Measurements from ENCODE around the gene KLHL2. TPM values are rescaled to one million over a fixed set of nuclear protein-coding genes. Genes with fewer than 3 reads are reported as not detected.
"Not testable (repeated sequence)": the region's sequence is repeated elsewhere in the genome, so short reads cannot be mapped to it uniquely, and the experiment has no call there.

Gene KLHL2
- total RNA-seq, 1 experiment from 2014 or later = 21.1 TPM

GRCh38 chr4:165328708-165329107, 121.3 kb downstream of the KLHL2 start:
- DNase-seq (ENCODE audit: low spot score) = no peak

GRCh38 chr4:165330071-165330470, 122.7 kb downstream of the KLHL2 start:
- DNase-seq (ENCODE audit: low spot score) = no peak

- DNase-seq (ENCODE audit: low spot score) = no peak
Observed at GRCh38 chr4:165330666-165331065, 123.3 kb downstream of the KLHL2 start.

GRCh38 chr4:165331359-165331758, 124.0 kb downstream of the KLHL2 start:
- DNase-seq (ENCODE audit: low spot score) = no peak

GRCh38 chr4:165331823-165332222, 124.5 kb downstream of the KLHL2 start:
- no peak for DNase-seq (ENCODE audit: low spot score)

GRCh38 chr4:165332502-165332901, 125.1 kb downstream of the KLHL2 start:
- DNase-seq (ENCODE audit: low spot score) = no peak

- no peak for DNase-seq (ENCODE audit: low spot score)
Observed at GRCh38 chr4:165335163-165335703, 127.9 kb downstream of the KLHL2 start.

- no peak for DNase-seq (ENCODE audit: low spot score)
Observed at GRCh38 chr4:165336743-165337142, 129.4 kb downstream of the KLHL2 start.

GRCh38 chr4:165342340-165342739, 135.0 kb downstream of the KLHL2 start:
- not testable (repeated sequence) for DNase-seq (ENCODE audit: low spot score)

- no peak for DNase-seq (ENCODE audit: low spot score)
Observed at GRCh38 chr4:165343353-165344191, 136.2 kb downstream of the KLHL2 start.

- DNase-seq (ENCODE audit: low spot score) = no peak
Observed at GRCh38 chr4:165345666-165346417, 138.5 kb downstream of the KLHL2 start.

GRCh38 chr4:165347647-165348569, 140.5 kb downstream of the KLHL2 start:
- no peak for DNase-seq (ENCODE audit: low spot score)

GRCh38 chr4:165351359-165352130, 144.2 kb downstream of the KLHL2 start:
- no peak for DNase-seq (ENCODE audit: low spot score)

- DNase-seq (ENCODE audit: low spot score) = no peak
Observed at GRCh38 chr4:165355900-165356300, 148.5 kb downstream of the KLHL2 start.

- no peak for DNase-seq (ENCODE audit: low spot score)
Observed at GRCh38 chr4:165359506-165359905, 152.1 kb downstream of the KLHL2 start.

- no peak for DNase-seq (ENCODE audit: low spot score)
Observed at GRCh38 chr4:165360041-165360695, 152.8 kb downstream of the KLHL2 start.

GRCh38 chr4:165360985-165361670, 153.8 kb downstream of the KLHL2 start:
- no peak for DNase-seq (ENCODE audit: low spot score)

GRCh38 chr4:165361810-165362209, 154.4 kb downstream of the KLHL2 start:
- no peak for DNase-seq (ENCODE audit: low spot score)

- no peak for DNase-seq (ENCODE audit: low spot score)
Observed at GRCh38 chr4:165364452-165365080, 157.2 kb downstream of the KLHL2 start.

Data from A172 (cell line).